Measurements from ENCODE around the gene NDRG3.

The NDRG3 gene

GRCh38 chr20:36775826-36776225 is 29.9 kb upstream of the NDRG3 start:
- DNase-seq (ENCODE audit: extremely low read depth, low read depth): no peak
- no peak for TF ChIP-seq CTCF (IDR thresholded peaks at IDR 0.05; ENCODE audit: low read depth, low read length)

- no peak for DNase-seq (ENCODE audit: extremely low read depth, low read depth)
Observed at GRCh38 chr20:36775196-36775595, 29.3 kb upstream of the NDRG3 start.

GRCh38 chr20:36773597-36774390 is 27.9 kb upstream of the NDRG3 start, which contains the start of gene DSN1:
Gene DSN1 (minus strand): TSS chr20:36773763. CDS start chr20:36771458, 2,305 bp downstream.
- DNase-seq (ENCODE audit: extremely low read depth, low read depth): peak; percentile 95
- peak; percentile 64; the same call in 1 of the 2 replicates for TF ChIP-seq CTCF (IDR thresholded peaks at IDR 0.05; ENCODE audit: low read depth, low read length)

More at GRCh38 chr20:36775196-36775595, 29.3 kb upstream of the NDRG3 start:
- no peak for TF ChIP-seq CTCF (IDR thresholded peaks at IDR 0.05; ENCODE audit: low read depth, low read length)

- DNase-seq (ENCODE audit: extremely low read depth, low read depth): no peak
- no peak for TF ChIP-seq CTCF (IDR thresholded peaks at IDR 0.05; ENCODE audit: low read depth, low read length)
Observed at GRCh38 chr20:36773107-36773596, 27.3 kb upstream of the NDRG3 start.

GRCh38 chr20:36770680-36771079 is 24.8 kb upstream of the NDRG3 start:
- DNase-seq (ENCODE audit: extremely low read depth, low read depth): no peak
- no peak for TF ChIP-seq CTCF (IDR thresholded peaks at IDR 0.05; ENCODE audit: low read depth, low read length)

GRCh38 chr20:36768768-36769430 is 23.0 kb upstream of the NDRG3 start:
- no peak for TF ChIP-seq CTCF (IDR thresholded peaks at IDR 0.05; ENCODE audit: low read depth, low read length)
- peak; percentile 53 for DNase-seq (ENCODE audit: extremely low read depth, low read depth)

- no peak for DNase-seq (ENCODE audit: extremely low read depth, low read depth)
- no peak for TF ChIP-seq CTCF (IDR thresholded peaks at IDR 0.05; ENCODE audit: low read depth, low read length)
Observed at GRCh38 chr20:36761125-36761524, 15.2 kb upstream of the NDRG3 start.
